ENCODE measurements around the gene HACD4.
A peak's percentile ranks its signal among the peaks of the same experiment; 100 is the strongest.
"Not testable (repeated sequence)": the region's sequence is repeated elsewhere in the genome, so short reads cannot be mapped to it uniquely, and the experiment has no call there.

Gene HACD4

DNA sequence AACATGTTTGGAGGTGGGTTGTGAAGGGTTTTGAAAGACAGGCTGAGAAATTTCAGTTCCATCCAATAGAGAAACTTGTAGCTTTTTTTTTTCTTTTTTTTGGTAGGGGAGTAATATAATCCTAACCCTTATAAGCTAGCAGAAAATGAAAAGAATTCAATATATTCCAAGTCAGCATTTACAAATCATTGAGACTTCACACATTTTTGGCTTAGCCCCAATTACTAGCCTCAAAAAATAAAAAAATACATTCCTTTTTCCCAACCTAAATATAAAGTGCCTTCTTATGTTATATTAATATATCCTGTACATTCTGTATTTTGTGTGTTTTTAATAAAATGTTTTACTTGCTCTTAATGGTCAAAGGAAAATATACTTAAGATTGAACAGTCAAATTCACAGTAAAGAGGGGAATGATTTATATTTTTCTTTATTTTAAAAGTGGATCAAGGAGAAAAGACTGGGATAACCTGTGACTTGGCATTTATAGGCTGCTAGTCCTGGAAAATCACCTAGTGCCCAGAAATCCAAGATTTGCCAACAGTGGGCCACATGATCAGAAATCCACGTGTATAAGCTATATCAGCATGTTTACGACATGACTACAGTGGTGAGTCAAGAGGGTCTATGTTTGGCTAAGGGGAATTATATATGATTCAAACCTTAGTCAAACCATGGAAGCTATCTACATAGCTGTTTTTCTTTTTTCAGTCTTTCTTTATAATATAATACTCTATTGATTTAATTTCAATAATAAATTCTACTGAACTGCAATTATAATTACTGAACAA, 14.5 kb downstream of the HACD4 start:
- peak; percentile 38 for DNase-seq (ENCODE audit: low read depth)

- no peak for DNase-seq (ENCODE audit: low read depth)
Observed at GRCh38 chr9:21015995-21016394, 15.4 kb downstream of the HACD4 start.

DNA sequence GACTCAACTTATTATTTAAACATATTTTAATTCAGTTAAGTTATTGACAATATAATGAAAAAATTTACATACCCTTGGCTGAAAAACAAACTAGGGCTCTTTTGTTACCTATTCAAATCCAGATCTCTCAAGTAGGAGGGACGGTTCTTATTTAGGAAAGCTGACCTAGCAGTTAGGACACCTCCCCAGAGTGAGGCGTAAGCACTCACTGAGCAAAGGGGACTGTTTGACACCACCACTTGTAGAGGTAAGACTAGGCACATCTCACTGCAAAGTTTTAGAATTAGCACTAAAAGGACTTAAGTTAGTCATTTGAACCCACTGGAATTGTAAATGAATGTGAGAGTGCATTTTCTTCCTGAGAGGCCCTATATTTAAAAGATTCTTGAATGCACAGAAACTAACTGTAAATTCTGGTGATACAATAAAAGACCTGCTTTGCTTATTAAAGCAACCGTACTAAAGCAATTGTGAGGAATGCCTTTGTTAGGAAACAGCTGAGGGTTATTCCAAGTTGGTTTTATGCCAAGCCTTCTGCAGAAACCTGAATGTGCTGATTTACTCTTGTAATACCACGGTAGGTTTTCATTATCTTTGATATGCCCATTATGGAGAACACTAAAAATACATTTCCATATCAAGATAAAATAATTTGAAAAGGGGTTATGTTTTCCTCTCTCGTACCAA, 16.2 kb downstream of the HACD4 start:
- no peak for DNase-seq (ENCODE audit: low read depth)

DNA sequence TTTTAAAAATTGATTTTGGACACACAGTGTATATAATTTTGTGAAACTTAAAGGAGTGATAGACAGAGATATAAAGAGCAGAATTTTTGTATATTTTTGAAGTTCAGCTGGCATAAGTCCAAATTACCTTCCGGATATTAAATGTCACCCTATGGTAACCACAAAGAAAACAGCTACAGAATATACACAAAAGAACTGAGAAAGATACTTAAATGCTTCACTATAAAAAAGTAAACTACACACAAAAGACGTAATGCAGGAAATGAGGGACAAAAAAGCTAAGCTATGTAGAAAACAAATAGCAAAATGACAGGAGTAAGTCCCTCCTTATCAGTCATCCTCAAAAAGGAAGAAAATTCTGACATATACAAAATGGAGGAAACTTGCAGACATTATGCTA, 29.4 kb downstream of the HACD4 start:
- no peak for DNase-seq (ENCODE audit: low read depth)

- no peak for DNase-seq (ENCODE audit: low read depth)
Observed at GRCh38 chr9:21001581-21001980, 29.9 kb downstream of the HACD4 start.

- no peak for DNase-seq (ENCODE audit: low read depth)
Observed at GRCh38 chr9:20997503-20998076, 33.9 kb downstream of the HACD4 start.

GRCh38 chr9:20996809-20997208, 34.6 kb downstream of the HACD4 start:
- DNase-seq (ENCODE audit: low read depth), result no peak

DNA sequence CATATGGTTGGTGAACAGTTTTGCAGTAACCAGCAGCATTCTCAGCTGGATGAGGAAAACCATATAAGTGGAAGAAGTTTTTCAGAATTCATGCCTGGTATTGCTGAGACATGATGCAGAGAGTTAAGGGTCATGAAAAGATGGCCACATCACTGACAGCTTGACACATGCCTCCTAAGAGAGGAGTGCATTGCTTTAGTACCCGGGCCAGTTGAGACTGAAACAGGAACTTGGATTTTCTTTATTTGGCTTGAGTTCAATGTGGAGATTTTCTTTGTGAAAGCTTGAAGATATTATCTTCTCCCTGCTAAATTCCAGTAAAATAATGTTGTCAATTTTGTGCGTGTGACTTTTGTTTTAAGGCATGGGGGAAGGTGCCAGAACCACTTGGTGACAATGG, 35.8 kb downstream of the HACD4 start:
- no peak for DNase-seq (ENCODE audit: low read depth)

- DNase-seq (ENCODE audit: low read depth), result no peak
Observed at GRCh38 chr9:20994486-20994885, 37.0 kb downstream of the HACD4 start.

DNA sequence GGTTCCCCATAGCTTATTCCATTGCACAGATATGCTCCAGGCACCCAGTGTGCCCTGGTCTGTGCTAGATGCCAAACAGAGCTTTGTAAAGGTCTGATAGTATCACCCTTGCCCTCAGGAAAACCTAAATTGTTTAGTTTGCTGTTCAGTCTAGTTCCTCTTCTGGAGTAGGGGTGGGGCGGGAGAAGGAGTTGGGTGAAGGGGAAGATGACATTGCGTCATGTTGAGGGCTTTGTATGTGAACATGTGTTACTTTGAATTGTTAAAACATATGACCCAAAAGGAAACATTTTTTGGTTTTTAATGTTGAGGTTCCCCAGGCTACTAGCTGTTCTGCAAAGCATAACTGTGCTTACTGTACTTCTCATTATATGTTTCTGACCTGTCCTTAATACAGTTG, 40.6 kb downstream of the HACD4 start:
- no peak for DNase-seq (ENCODE audit: low read depth)

DNA sequence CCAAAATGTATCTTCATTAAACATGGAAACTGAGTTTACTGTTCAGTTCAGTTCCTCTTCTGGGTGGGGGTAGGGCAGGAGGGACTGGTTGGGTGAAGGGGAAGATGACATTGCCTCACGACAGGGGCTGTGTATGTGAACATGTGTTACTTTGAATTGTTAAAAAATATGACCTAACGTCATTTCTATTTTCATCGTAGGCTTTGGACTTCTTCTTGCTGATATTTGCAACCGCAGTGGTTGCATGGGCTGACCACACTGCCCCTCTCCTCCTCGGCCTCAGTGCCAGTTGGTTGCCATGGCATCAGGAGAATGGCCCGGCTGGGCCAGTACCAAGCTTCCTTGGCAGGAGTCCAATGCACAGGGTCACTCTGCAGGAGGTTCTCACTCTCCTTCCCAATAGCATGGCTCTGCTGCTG, 41.5 kb downstream of the HACD4 start:
- no peak for DNase-seq (ENCODE audit: low read depth)

GRCh38 chr9:20988671-20989315, 42.6 kb downstream of the HACD4 start:
- peak; percentile 22 for DNase-seq (ENCODE audit: low read depth)

GRCh38 chr9:20988061-20988460, 43.4 kb downstream of the HACD4 start:
- DNase-seq (ENCODE audit: low read depth), result no peak

GRCh38 chr9:20987521-20987920, 43.9 kb downstream of the HACD4 start:
- DNase-seq (ENCODE audit: low read depth), result no peak

- DNase-seq (ENCODE audit: low read depth), result no peak
Observed at GRCh38 chr9:20985851-20986600, 45.4 kb downstream of the HACD4 start.

GRCh38 chr9:20984506-20984905, 46.9 kb downstream of the HACD4 start:
- DNase-seq (ENCODE audit: low read depth), result no peak

DNA sequence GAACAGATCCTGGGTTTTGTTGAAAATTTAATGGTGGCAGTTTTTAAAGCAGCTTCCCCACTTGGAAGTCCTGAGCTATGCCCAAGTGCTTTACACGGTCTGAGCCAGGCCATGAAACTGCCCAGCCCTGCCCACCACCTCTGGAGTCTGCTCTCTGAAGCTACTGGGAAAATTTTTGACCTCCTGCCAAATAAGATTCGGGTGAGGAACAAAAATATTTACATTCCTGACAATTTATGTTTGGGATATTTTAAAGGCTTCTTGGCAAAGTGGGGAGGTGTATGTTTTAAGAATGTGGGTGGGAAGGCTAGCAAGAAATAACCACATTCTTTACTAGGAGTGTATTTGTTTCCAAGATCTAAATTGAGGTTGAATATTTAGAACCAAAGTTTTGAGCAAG, 50.0 kb downstream of the HACD4 start:
- peak; percentile 41 for DNase-seq (ENCODE audit: low read depth)

GRCh38 chr9:20980832-20981455, 50.5 kb downstream of the HACD4 start:
- DNase-seq (ENCODE audit: low read depth), result peak; percentile 56

GRCh38 chr9:20978249-20978648, 53.2 kb downstream of the HACD4 start:
- DNase-seq (ENCODE audit: low read depth), result no peak

GRCh38 chr9:20974191-20974938, 57.1 kb downstream of the HACD4 start:
- not testable (repeated sequence) for DNase-seq (ENCODE audit: low read depth)

Data from stromal cell of bone marrow (primary cell).